Smooth muscle cell (in vitro differentiated cells): ENCODE results near the gene RYR2. TPM values are rescaled to one million over a fixed set of nuclear protein-coding genes. Genes with fewer than 3 reads are reported as not detected.

ENCODE experiments used
- DNase-seq: peaks from one replicate; lab custom pipeline; 2025; ENCODE audit not compliant: unreplicated experiment; lab: John Stamatoyannopoulos, UW
- H2AFZ ChIP-seq: fragments of 200-600 bp; sonication (generic); 2 replicates; pipeline ENCODE4 v1.6.0; 2016; ENCODE audit warnings: antibody characterized with exemption, low read depth, mild to moderate bottlenecking
- H3F3A ChIP-seq: fragments of 200-600 bp; sonication (generic); 2 replicates; pipeline ENCODE4 v1.6.0; 2017; ENCODE audit warnings: antibody characterized with exemption, low read depth
- H3K27ac ChIP-seq: fragments of 200-600 bp; sonication (generic); 2 replicates; pipeline ENCODE4 v1.5.1; 2016; ENCODE audit warnings: low read depth, mild to moderate bottlenecking
- H3K27me3 ChIP-seq: fragments of 200-600 bp; sonication (generic); 2 replicates; pipeline ENCODE4 v1.6.1; 2016; ENCODE audit warnings: low read depth, mild to moderate bottlenecking
- H3K36me3 ChIP-seq: fragments of 200-600 bp; sonication (generic); 2 replicates; pipeline ENCODE4 v1.5.1; 2016; ENCODE audit warnings: low read depth
- H3K4me1 ChIP-seq: fragments of 200-600 bp; sonication (generic); 2 replicates; pipeline ENCODE4 v1.5.1; 2016; ENCODE audit warnings: low read depth
- H3K4me2 ChIP-seq: fragments of 200-600 bp; sonication (generic); 2 replicates; pipeline ENCODE4 v1.6.0; 2016; ENCODE audit warnings: mild to moderate bottlenecking
- H3K4me3 ChIP-seq: fragments of 200-600 bp; sonication (generic); 2 replicates; pipeline ENCODE4 v1.5.1; 2016; ENCODE audit warnings: mild to moderate bottlenecking
- H3K79me2 ChIP-seq: fragments of 200-600 bp; sonication (generic); 2 replicates; pipeline ENCODE4 v1.6.0; 2016; ENCODE audit warnings: low read depth, mild to moderate bottlenecking
- H3K9ac ChIP-seq: fragments of 200-600 bp; sonication (generic); 2 replicates; pipeline ENCODE4 v1.6.0; 2016; ENCODE audit warnings: low read depth
- H3K9me3 ChIP-seq: fragments of 200-600 bp; sonication (generic); replicated peaks from 2 replicates; pipeline ENCODE4 v1.5.1; 2016; ENCODE audit warnings: low read depth
- H4K20me1 ChIP-seq: fragments of 200-600 bp; sonication (generic); 2 replicates; pipeline ENCODE4 v1.6.0; 2016; ENCODE audit warnings: low read depth
- CTCF ChIP-seq: fragments of 200-600 bp; sonication (generic); IDR thresholded peaks from 2 replicates; pipeline ENCODE4 v1.5.1; 2017; ENCODE audit warnings: borderline replicate concordance, mild to moderate bottlenecking, antibody characterized with exemption; ENCODE audit not compliant: insufficient read depth, poor library complexity, severe bottlenecking
- WGBS: methylation state at CpG from one replicate; pipeline ENCODE4 v1.1.7; 2016; ENCODE audit warnings: low lambda C conversion rate; 5-methylcytosine and 5-hydroxymethylcytosine counted together
- polyA plus RNA-seq: library from polyadenylated mRNA; unstranded; fragments of >200 nt; fragmentation: Nextera tagmentation; extraction: Ambion mirVana; gene quantifications from 2 replicates; pipeline ENCODE4 v1.2.1, GENCODE V29; 2016
- total RNA-seq: library from RNA; depleted of rRNA; stranded (reverse); fragments of >200 nt; gene quantifications from 2 replicates; pipeline ENCODE4 v1.2.3, GENCODE V29; 2014

RYR2 gene
- total and polyA plus RNA-seq, 2 experiments from 2014 or later = 0.09 TPM; not detected in 1

GRCh38 chr1:237341391-237341790 is 299.4 kb downstream of the RYR2 start:
- H3F3A ChIP-seq = no peaks in the 10 kb centered on the region
- no peak overlapping the region for H3K4me2 ChIP-seq
- no peaks in the 10 kb centered on the region for H3K9me3 ChIP-seq
- no peaks in the 10 kb centered on the region for H3K27me3 ChIP-seq
- DNase-seq = no peak
- H4K20me1 ChIP-seq = no peaks in the 10 kb centered on the region
- WGBS = 31% methylated on average over 3 of the region's 3 CpGs
- H3K36me3 ChIP-seq = no peaks in the 10 kb centered on the region
- no peaks in the 10 kb centered on the region for H3K4me1 ChIP-seq
- H3K27ac ChIP-seq = no peak overlapping the region
- no peak overlapping the region for H2AFZ ChIP-seq
- H3K9ac ChIP-seq = no peak overlapping the region
- TF ChIP-seq CTCF = no peak
- no peaks in the 10 kb centered on the region for H3K79me2 ChIP-seq
- H3K4me3 ChIP-seq = no peak overlapping the region

GRCh38 chr1:237342730-237343129 is 300.7 kb downstream of the RYR2 start:
- no peaks in the 10 kb centered on the region for H3K9me3 ChIP-seq
- no peaks in the 10 kb centered on the region for H3K4me1 ChIP-seq
- 90% methylated on average over 6 of the region's 6 CpGs for WGBS
- H2AFZ ChIP-seq = no peak overlapping the region
- no peaks in the 10 kb centered on the region for H3K36me3 ChIP-seq
- H3K27me3 ChIP-seq = no peaks in the 10 kb centered on the region
- H3K4me2 ChIP-seq = no peak overlapping the region
- no peak for TF ChIP-seq CTCF
- H3K79me2 ChIP-seq = no peaks in the 10 kb centered on the region
- H3K9ac ChIP-seq = no peak overlapping the region
- DNase-seq = no peak
- H3K27ac ChIP-seq = no peak overlapping the region
- no peak overlapping the region for H3K4me3 ChIP-seq
- H4K20me1 ChIP-seq = no peaks in the 10 kb centered on the region
- H3F3A ChIP-seq = no peaks in the 10 kb centered on the region

GRCh38 chr1:237352747-237353146 is 310.8 kb downstream of the RYR2 start:
- H3K27ac ChIP-seq = no peak overlapping the region
- H4K20me1 ChIP-seq = no peaks in the 10 kb centered on the region
- no peaks in the 10 kb centered on the region for H3K9me3 ChIP-seq
- H3K27me3 ChIP-seq = no peaks in the 10 kb centered on the region
- no peaks in the 10 kb centered on the region for H3K79me2 ChIP-seq
- no peaks in the 10 kb centered on the region for H3K4me1 ChIP-seq
- no peaks in the 10 kb centered on the region for H3K36me3 ChIP-seq
- H3K4me3 ChIP-seq = no peak overlapping the region
- H2AFZ ChIP-seq = no peak overlapping the region
- WGBS = 96% methylated on average over 3 of the region's 3 CpGs
- TF ChIP-seq CTCF = no peak
- DNase-seq = no peak
- no peak overlapping the region for H3K4me2 ChIP-seq
- H3F3A ChIP-seq = no peaks in the 10 kb centered on the region
- no peak overlapping the region for H3K9ac ChIP-seq

GRCh38 chr1:237353918-237354317 is 311.9 kb downstream of the RYR2 start:
- H3K27me3 ChIP-seq = no peaks in the 10 kb centered on the region
- WGBS = 76% methylated on average over 4 of the region's 4 CpGs
- no peaks in the 10 kb centered on the region for H3K36me3 ChIP-seq
- no peak for TF ChIP-seq CTCF
- H3K27ac ChIP-seq = no peak overlapping the region
- H3F3A ChIP-seq = no peaks in the 10 kb centered on the region
- H3K4me3 ChIP-seq = no peak overlapping the region
- no peaks in the 10 kb centered on the region for H3K79me2 ChIP-seq
- no peaks in the 10 kb centered on the region for H3K9me3 ChIP-seq
- no peaks in the 10 kb centered on the region for H3K4me1 ChIP-seq
- no peaks in the 10 kb centered on the region for H4K20me1 ChIP-seq
- DNase-seq = no peak
- no peak overlapping the region for H2AFZ ChIP-seq
- no peak overlapping the region for H3K9ac ChIP-seq
- H3K4me2 ChIP-seq = no peak overlapping the region
